Endothelial cell of umbilical vein (primary cell): Measurements from ENCODE around the gene KIF6. TPM values are rescaled to one million over a fixed set of nuclear protein-coding genes. Genes with fewer than 3 reads are reported as not detected.

ENCODE experiments used
- BruUV-seq: library from RNA; stranded (reverse); fragments of 400-500 nt; replicated peaks from 2 replicates; lab custom pipeline; 2021; lab: Mats Ljungman, UMichigan
- CTCF ChIA-PET: fragments of 300-600, 350-600 bp; sonication (Branson Sonifier 250); formaldehyde crosslinking; loops from one replicate; lab custom pipeline; 2021; ENCODE audit warnings: antibody characterized with exemption, inconsistent platforms; lab: Charles Lee
- POLR2A ChIA-PET: fragments of 300-600, 350-600 bp; sonication (Branson Sonifier 250); formaldehyde crosslinking; loops from one replicate; lab custom pipeline; 2021; ENCODE audit warnings: antibody characterized with exemption, inconsistent platforms; lab: Charles Lee
- DNase-seq: peaks from one replicate; pipeline ENCODE4 v3.0.0-alpha.2; 2011; ENCODE audit warnings: low read depth, low spot score
- FAIRE-seq: peaks from 2 replicates; lab custom pipeline; 2011; peaks lifted over from hg19 to GRCh38; lab: Jason Lieb, UNC
- H2AFZ ChIP-seq: 2 replicates; pipeline ENCODE4 v1.6.0; 2012; ENCODE audit warnings: low read depth, low read length, control low read depth, inconsistent platforms
- H3K27ac ChIP-seq: 2 replicates; pipeline ENCODE4 v1.5.1; 2011; ENCODE audit warnings: low read depth, mild to moderate bottlenecking, control low read depth, low read length, moderate library complexity; ENCODE audit not compliant: insufficient read depth
- H3K27me3 ChIP-seq, 2 experiments: 2 replicates each; pipeline versions ENCODE4 v1.6.0 to v1.6.1; 2011; ENCODE audit warnings: low read length in 2 of 2, mixed read lengths in 1 of 2; ENCODE audit not compliant: control insufficient read depth in 2 of 2, insufficient read depth in 2 of 2
- H3K36me3 ChIP-seq, 2 experiments: 2 replicates in 1 of 2; 3 replicates in 1 of 2; pipeline ENCODE4 v1.5.1; 2011; ENCODE audit warnings: low read length in 2 of 2, mild to moderate bottlenecking in 1 of 2, moderate library complexity in 1 of 2; ENCODE audit not compliant: control insufficient read depth in 2 of 2, insufficient read depth in 2 of 2; ENCODE audit errors: extremely low read depth in 1 of 2
- H3K4me1 ChIP-seq: 3 replicates; pipeline ENCODE4 v1.5.1; 2011; ENCODE audit warnings: mild to moderate bottlenecking, low read length; ENCODE audit not compliant: control insufficient read depth, insufficient read depth; ENCODE audit errors: extremely low read depth
- H3K4me2 ChIP-seq: 2 replicates; pipeline ENCODE4 v1.6.1; 2011; ENCODE audit warnings: low read length, control low read depth, mixed read lengths; ENCODE audit not compliant: insufficient read depth
- H3K4me3 ChIP-seq, 3 experiments: fragments of 200-600 bp in 1 of 3; sonication (generic), shearing (Covaris generic) in 1 of 3; replicated peaks in 1 of 3; 2 replicates each; pipeline ENCODE4 v1.5.1; 2011 to 2016; ENCODE audit warnings: control low read depth in 3 of 3, low read length in 3 of 3, mild to moderate bottlenecking in 2 of 3, inconsistent platforms in 1 of 3, low read depth in 1 of 3, moderate library complexity in 1 of 3; ENCODE audit not compliant: insufficient read depth in 1 of 3
- H3K79me2 ChIP-seq: 2 replicates; pipeline ENCODE4 v1.6.0; 2012; ENCODE audit warnings: low read length, inconsistent platforms; ENCODE audit not compliant: control insufficient read depth, insufficient read depth
- H3K9ac ChIP-seq: replicated peaks from 2 replicates; pipeline ENCODE3; 2011; ENCODE audit warnings: low read length, control low read depth; ENCODE audit not compliant: insufficient read depth; ENCODE audit errors: extremely low read depth
- H3K9me1 ChIP-seq: replicated peaks from 3 replicates; pipeline ENCODE4 v1.6.0; 2011; ENCODE audit warnings: mild to moderate bottlenecking, low read length; ENCODE audit not compliant: control insufficient read depth, insufficient read depth; ENCODE audit errors: extremely low read depth
- H3K9me3 ChIP-seq: replicated peaks from 2 replicates; pipeline ENCODE4 v1.5.1; 2012; ENCODE audit warnings: low read length, inconsistent platforms; ENCODE audit not compliant: control insufficient read depth, insufficient read depth
- H4K20me1 ChIP-seq: replicated peaks from 2 replicates; pipeline ENCODE3; 2011; ENCODE audit warnings: mild to moderate bottlenecking, low read length; ENCODE audit not compliant: control insufficient read depth, insufficient read depth; ENCODE audit errors: extremely low read depth
- CTCF ChIP-seq, 2 donors: IDR thresholded peaks; 1 replicate in 1 of 2; 2 replicates in 1 of 2; pipeline ENCODE4 v1.5.1; 2011; ENCODE audit warnings: low read length in 2 of 2, mild to moderate bottlenecking in 2 of 2, moderate library complexity in 2 of 2, control low read depth in 1 of 2, inconsistent platforms in 1 of 2, low read depth in 1 of 2; ENCODE audit not compliant: insufficient read depth in 1 of 2; ENCODE audit errors: extremely low read depth in 1 of 2
- EZH2 ChIP-seq: IDR thresholded peaks from 2 replicates; pipeline ENCODE4 v1.6.1; 2012; ENCODE audit warnings: borderline replicate concordance, low read depth, mild to moderate bottlenecking, moderate library complexity, low read length, inconsistent platforms; ENCODE audit not compliant: severe bottlenecking
- GATA2 ChIP-seq: IDR thresholded peaks from 2 replicates; pipeline ENCODE4 v1.7.0; 2011; ENCODE audit warnings: low read depth, mild to moderate bottlenecking, moderate library complexity, mixed read lengths, low read length; ENCODE audit not compliant: insufficient read length, insufficient read depth
- JUN ChIP-seq: IDR thresholded peaks from 2 replicates; pipeline ENCODE4 v1.6.1; 2011; ENCODE audit warnings: borderline replicate concordance, low read depth; ENCODE audit not compliant: insufficient read length, insufficient read depth
- POLR2AphosphoS5 ChIP-seq: IDR thresholded peaks from 2 replicates; pipeline ENCODE4 v1.6.1; 2012; ENCODE audit warnings: low read depth, mild to moderate bottlenecking, control low read depth, low read length, moderate library complexity; ENCODE audit not compliant: insufficient read depth
- dilution Hi-C: fragments of 300-500 bp; cut with MboI; formaldehyde crosslinking; loops from one replicate; pipeline ENCODE4 v1.15.0; 2019; ENCODE audit warnings: low sequenced_read_pairs; ENCODE audit not compliant: extremely low pct_ligation_motif_present
- intact Hi-C: fragments of 100-400 bp; cut with micrococcal nuclease; formaldehyde crosslinking; loops from one replicate; pipeline ENCODE4 v1.10.0; 2022
- polyA plus RNA-seq, 4 experiments: library from polyadenylated mRNA; depleted of rRNA in 3 of 4; stranded (reverse) in 3 of 4; unstranded in 1 of 4; fragments of >200 nt; gene quantifications; 2 replicates each; pipeline versions ENCODE4 v1.2.1 to v1.2.3, GENCODE V29; 2011 to 2012; ENCODE audit warnings: missing spikeins in 1 of 4
- total RNA-seq: library from RNA; stranded (reverse); gene quantifications from 2 replicates; pipeline ENCODE4 v1.2.3, GENCODE V29; 2021
- TF ChIP-seq, protein P1 (sequence below): IDR thresholded peaks from 2 replicates; pipeline ENCODE4 v1.6.1; 2011; ENCODE audit not compliant: insufficient read depth, insufficient read length

KIF6 gene
- total and polyA plus RNA-seq, 2 donors (not counting 3 experiments of a cell fraction or from before 2014, with no cell fraction given): not detected

- H3K27me3 ChIP-seq: no peaks in the 10 kb centered on the region
- no peaks in the 10 kb centered on the region for H3K9me1 ChIP-seq
- no peak overlapping the region for H2AFZ ChIP-seq
- TF ChIP-seq, protein P1, sequence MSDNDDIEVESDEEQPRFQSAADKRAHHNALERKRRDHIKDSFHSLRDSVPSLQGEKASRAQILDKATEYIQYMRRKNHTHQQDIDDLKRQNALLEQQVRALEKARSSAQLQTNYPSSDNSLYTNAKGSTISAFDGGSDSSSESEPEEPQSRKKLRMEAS: no peak
- TF ChIP-seq JUN (no peak), POLR2AphosphoS5 (no peak), EZH2 (no peak), CTCF (IDR thresholded peaks at IDR 0.05; ENCODE audit: extremely low read depth in 1 of 2, insufficient read depth in 1 of 2, low read depth in 1 of 2, low read length in 2 of 2) (no peak), GATA2 (no peak)
- H3K79me2 ChIP-seq: no peaks in the 10 kb centered on the region
- DNase-seq: no peak
- no TSS peak for BruUV-seq
- H3K27ac ChIP-seq: no peak overlapping the region
- FAIRE-seq: no peak
- no peak overlapping the region for H3K4me3 ChIP-seq
- dilution Hi-C loops (no loop called here), intact Hi-C loops (no loop called here)
- no peaks in the 10 kb centered on the region for H3K9me3 ChIP-seq
- H3K4me1 ChIP-seq: no peaks in the 10 kb centered on the region
- ChIA-PET POLR2A (no interaction called here), CTCF (no interaction called here)
- no peaks in the 10 kb centered on the region for H4K20me1 ChIP-seq
- H3K4me2 ChIP-seq: no peak overlapping the region
- H3K9ac ChIP-seq: no peak overlapping the region
- H3K36me3 ChIP-seq: no peaks in the 10 kb centered on the region
Observed at GRCh38 chr6:39402239-39402751, 322.9 kb downstream of the KIF6 start.
